A549 (cell line): ENCODE data around the gene ATAD5. TPM values are rescaled to one million over a fixed set of nuclear protein-coding genes. Genes with fewer than 3 reads are reported as not detected.
A peak's percentile ranks its signal among the peaks of the same experiment; 100 is the strongest.

Experiments used
- ATAC-seq, 2 experiments: fragments of 200-7000 bp in 1 of 2; fragments of >200 bp in 1 of 2; cut with Nextera tagmentation in 1 of 2; cut with Tn5 transposase in 1 of 2; 3 replicates each; pipeline versions ENCODE4 v1.8.0 to v1.9.1; 2018 to 2020; ENCODE audit warnings: mild to moderate bottlenecking in 1 of 2, moderate library complexity in 1 of 2
- CTCF ChIA-PET: fragments of 300-600 bp; sonication (Branson Sonifier 250); formaldehyde crosslinking; extraction: SDS; loops from one replicate; lab custom pipeline; 2021; ENCODE audit warnings: antibody characterized with exemption, inconsistent platforms; lab: Yijun Ruan, JAX
- POLR2A ChIA-PET: fragments of 350-600 bp; formaldehyde crosslinking; extraction: SDS; loops from one replicate; lab custom pipeline; 2021; ENCODE audit warnings: antibody characterized with exemption, inconsistent platforms; lab: Yijun Ruan, JAX
- DNase-seq, 2 experiments: peaks; one replicate each; pipeline versions ENCODE4 v3.0.0 to v3.0.0-alpha.2; 2011 to 2016; ENCODE audit warnings: low read depth in 1 of 2, low spot score in 1 of 2
- FAIRE-seq: peaks from 2 replicates; lab custom pipeline; 2011; peaks lifted over from hg19 to GRCh38; lab: Jason Lieb, UNC
- H3K27ac ChIP-seq, 2 experiments: fragments of >200 bp; sonication (Bioruptor Twin); formaldehyde crosslinking; 3 replicates each; pipeline ENCODE4 v1.5.1; 2016 to 2017
- H3K4me1 ChIP-seq: fragments of >200 bp; sonication (Bioruptor Twin); formaldehyde crosslinking; 3 replicates; pipeline ENCODE4 v1.6.1; 2016
- H3K4me2 ChIP-seq: fragments of >200 bp; sonication (Bioruptor Twin); formaldehyde crosslinking; 3 replicates; pipeline ENCODE4 v1.6.1; 2016
- H3K4me3 ChIP-seq: fragments of >200 bp; sonication (Bioruptor Twin); formaldehyde crosslinking; 3 replicates; pipeline ENCODE4 v1.5.1; 2016
- H3K9me3 ChIP-seq: fragments of >200 bp; sonication (Bioruptor Twin); formaldehyde crosslinking; 3 replicates; pipeline ENCODE4 v1.6.1; 2016
- CHD4 ChIP-seq: fragments of 200-600 bp; sonication (generic); IDR thresholded peaks from 2 replicates; pipeline ENCODE4 v1.6.1; 2016; ENCODE audit warnings: antibody characterized with exemption, mild to moderate bottlenecking, borderline replicate concordance
- ELK1 ChIP-seq: fragments of 150-350 bp; IDR thresholded peaks from 2 replicates; pipeline ENCODE4 v1.6.1; 2014; ENCODE audit warnings: low read depth, mild to moderate bottlenecking, low read length
- ESRRA ChIP-seq: fragments of 150-350 bp; IDR thresholded peaks from 2 replicates; pipeline ENCODE4 v1.6.1; 2014; ENCODE audit warnings: mild to moderate bottlenecking, low read length, borderline replicate concordance
- HMGXB4 ChIP-seq: fragments of 250-450 bp; sonication (Bioruptor Pico); IDR thresholded peaks from 2 replicates; pipeline ENCODE4 v1.5.0; 2021; ENCODE audit warnings: mild to moderate bottlenecking, moderate library complexity, borderline replicate concordance
- HOXB5 ChIP-seq: fragments of 250-450 bp; sonication (Bioruptor Pico); IDR thresholded peaks from 2 replicates; pipeline ENCODE4 v1.5.0; 2020; ENCODE audit warnings: mild to moderate bottlenecking, moderate library complexity
- JUN ChIP-seq, 2 experiments: fragments of >200 bp; sonication (Bioruptor Twin); formaldehyde crosslinking; IDR thresholded peaks; 2 replicates in 1 of 2; 3 replicates in 1 of 2; pipeline ENCODE4 v1.6.1; 2016 to 2017
- JUNB ChIP-seq: fragments of >200 bp; sonication (Bioruptor Twin); formaldehyde crosslinking; IDR thresholded peaks from 2 replicates; pipeline ENCODE4 v1.6.1; 2016
- KDM1A ChIP-seq: fragments of 200-600 bp; sonication (generic); IDR thresholded peaks from 2 replicates; pipeline ENCODE4 v1.6.1; 2016; ENCODE audit warnings: low read depth, mild to moderate bottlenecking
- MAFK ChIP-seq: fragments of 450-650 bp; IDR thresholded peaks from 2 replicates; pipeline ENCODE4 v1.6.1; 2014; ENCODE audit not compliant: partially characterized antibody
- PHF8 ChIP-seq: fragments of 200-600 bp; sonication (generic); IDR thresholded peaks from 2 replicates; pipeline ENCODE4 v1.6.1; 2016; ENCODE audit warnings: low read depth, mild to moderate bottlenecking, antibody characterized with exemption, moderate library complexity, borderline replicate concordance
- POLR2AphosphoS2 ChIP-seq: conservative IDR thresholded peaks from 2 replicates; pipeline ENCODE4 v1.6.1; 2012; ENCODE audit warnings: low read length, improper control_type of control experiment, inconsistent platforms
- RCOR1 ChIP-seq: fragments of 150-350 bp; IDR thresholded peaks from 2 replicates; pipeline ENCODE4 v1.6.1; 2014; ENCODE audit warnings: antibody characterized with exemption, low read length, low read depth
- REST ChIP-seq: fragments of 200-600 bp; sonication (generic); IDR thresholded peaks from 2 replicates; pipeline ENCODE4 v1.6.1; 2016; ENCODE audit warnings: antibody characterized with exemption, mild to moderate bottlenecking, moderate library complexity
- TFCP2L1 ChIP-seq: fragments of 250-450 bp; sonication (Bioruptor Pico); IDR thresholded peaks from 2 replicates; pipeline ENCODE4 v1.5.0; 2021; ENCODE audit warnings: mild to moderate bottlenecking
- ZC3H11A ChIP-seq: fragments of 450-650 bp; IDR thresholded peaks from 2 replicates; pipeline ENCODE4 v1.6.1; 2014; ENCODE audit warnings: antibody characterized with exemption, mild to moderate bottlenecking
- WGBS: methylation state at CpG from one replicate; pipeline ENCODE4 v1.1.6; 2017; ENCODE audit errors: missing lambda C conversion rate; 5-methylcytosine and 5-hydroxymethylcytosine counted together
- polyA plus RNA-seq, 4 experiments: library from polyadenylated mRNA; depleted of rRNA in 3 of 4; stranded (reverse); fragments of >200 nt; fragmentation: RNase III in 1 of 4; extraction: RNeasy Plus Mini Kit Qiagen cat#74134 plus additional on column Dnase treatment in 1 of 4; gene quantifications; 2 replicates in 3 of 4; 3 replicates in 1 of 4; pipeline ENCODE4 v1.2.3, GENCODE V29; 2011 to 2017

The ATAD5 gene
- polyA plus RNA-seq, 2 of the 4 experiments (the other 2 are of a cell fraction): 4.5 to 9.5 TPM

DNA sequence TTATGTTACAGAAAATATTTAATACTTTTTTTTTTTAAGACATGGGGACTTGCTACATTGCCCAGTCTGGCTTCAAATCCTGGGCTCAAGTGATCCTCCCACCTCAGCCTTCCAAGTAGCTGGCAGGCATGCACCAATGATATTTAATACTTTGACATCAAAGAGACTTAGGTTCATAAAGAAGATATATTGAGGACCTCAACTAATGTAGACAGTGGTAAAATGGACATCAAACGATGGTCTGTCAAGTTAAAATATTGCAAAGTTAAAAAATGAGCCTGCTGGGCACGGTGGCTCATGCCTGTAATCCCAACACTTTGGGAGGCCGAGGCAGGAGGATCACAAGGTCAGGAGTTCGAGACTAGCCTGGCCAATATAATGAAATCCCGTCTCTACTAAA, 65.5 kb downstream of the ATAD5 start:
- 93% methylated on average over 5 of the region's 5 CpGs for WGBS

GRCh38 chr17:30905742-30906100, 74.0 kb downstream of the ATAD5 start:
- Histone ChIP-seq H3K4me3 (peak overlapping the region; percentile 76), H3K4me1 (peaks cover 11% of the 10 kb centered on the region; the same call in 2 of the 3 replicates), H3K27ac (peak overlapping the region; percentile 82 to 91), H3K4me2 (peak overlapping the region; percentile 80), H3K9me3 (no peaks in the 10 kb centered on the region)
- ChIA-PET POLR2A (no interaction called here), CTCF (interaction anchor here (0.7 to 2.3 kb wide), 5 partner anchors 10 to 310 kb away, joined by 3 to 10 read pairs (median 5); partner anchors contain the start of gene RNF135)
- WGBS: 3% methylated on average over 11 of the region's 11 CpGs
- ATAC-seq: peak; percentile 38 to 77; a peak in 5 of 6 replicates
- DNase-seq: peak in 1 of 2 experiments; percentile 46
- FAIRE-seq: no peak
- TF ChIP-seq MAFK (peak; percentile 61), KDM1A (no peak)

More for the DNA sequence above, 65.5 kb downstream of the ATAD5 start:
- POLR2A ChIA-PET: no interaction called here
- no peak for FAIRE-seq
- Histone ChIP-seq H3K4me3 (no peak overlapping the region), H3K27ac (no peak overlapping the region)
- no peak for TF ChIP-seq RCOR1
- TF ChIP-seq POLR2AphosphoS2: no peak
- TF ChIP-seq CHD4: no peak
- no peak for TF ChIP-seq ZC3H11A
- TF ChIP-seq PHF8: no peak
- no peak for TF ChIP-seq TFCP2L1 (CRISPR knock-in tag)
- no peak for TF ChIP-seq ELK1
- no peak for TF ChIP-seq ESRRA
- TF ChIP-seq HMGXB4 (CRISPR knock-in tag): no peak
- TF ChIP-seq JUNB: no peak
- no peak for TF ChIP-seq JUN (IDR thresholded peaks at IDR 0.05)
- TF ChIP-seq MAFK: no peak
- no peak for TF ChIP-seq REST
- TF ChIP-seq HOXB5 (CRISPR knock-in tag): no peak
- TF ChIP-seq, all 56 proteins: peak for 0
- DNase-seq (no peak), ATAC-seq (no peak)
- Histone ChIP-seq H3K4me1 (no peaks in the 10 kb centered on the region), H3K4me2 (no peak overlapping the region), H3K9me3 (no peaks in the 10 kb centered on the region)
- CTCF ChIA-PET: interaction anchor here (0.8 to 1.8 kb wide), 4 partner anchors 8 to 74 kb away, joined by 3 to 4 read pairs (median 3); partner anchors contain the start of gene RNF135
